Vagina (tissue), 2 donors: ENCODE data around the gene ASCC3. TPM values are rescaled to one million over a fixed set of nuclear protein-coding genes. Genes with fewer than 3 reads are reported as not detected.
"Not testable (repeated sequence)": the region's sequence is repeated elsewhere in the genome, so short reads cannot be mapped to it uniquely, and the experiment has no call there.

Experiments
- DNase-seq, 2 donors: peaks; one replicate each; pipeline ENCODE4 v3.0.0-alpha.2; 2017; ENCODE audit errors: extremely low spot score in 2 of 2
- H3K27ac ChIP-seq: fragments of 200-600 bp; sonication (generic); one replicate; pipeline ENCODE4 v1.5.1; 2019
- H3K27me3 ChIP-seq: fragments of 200-600 bp; sonication (generic); one replicate; pipeline ENCODE4 v1.5.1; 2019
- H3K36me3 ChIP-seq, 2 donors: fragments of 200-600 bp; sonication (generic); one replicate each; pipeline ENCODE4 v1.5.1; 2017 to 2019
- H3K4me1 ChIP-seq: fragments of 200-600 bp; sonication (generic); one replicate; pipeline ENCODE4 v1.5.1; 2019
- H3K4me3 ChIP-seq, 2 donors: fragments of 200-600 bp; sonication (generic); 1 replicate in 1 of 2; 2 replicates in 1 of 2; pipeline ENCODE4 v1.5.1; 2016 to 2019
- H3K9me3 ChIP-seq: fragments of 200-600 bp; sonication (generic); one replicate; pipeline ENCODE4 v1.5.1; 2019
- POLR2A ChIP-seq, 2 donors: fragments of 450-650 bp; IDR thresholded peaks; one replicate each; pipeline ENCODE4 v1.6.1; 2017; ENCODE audit warnings: antibody characterized with exemption in 2 of 2, mild to moderate bottlenecking in 2 of 2, moderate library complexity in 2 of 2
- POLR2AphosphoS5 ChIP-seq, 2 donors: sonication (generic); formaldehyde crosslinking; IDR thresholded peaks; one replicate each; pipeline ENCODE4 v1.9.0; 2017; ENCODE audit warnings: antibody characterized with exemption in 2 of 2, mild to moderate bottlenecking in 2 of 2, low read depth in 1 of 2; ENCODE audit not compliant: insufficient read depth in 1 of 2
- intact Hi-C: fragments of 100-400 bp; cut with DNase I; formaldehyde crosslinking; loops from one replicate; pipeline ENCODE4 v1.15.1; 2023
- total RNA-seq: library from RNA; depleted of rRNA; stranded (reverse); fragments of >200 nt; gene quantifications from one replicate; pipeline ENCODE4 v1.2.3, GENCODE V29; 2016
- TF ChIP-seq, protein P1 (sequence below), 3 experiments: fragments of 450-650 bp in 2 of 3; fragments of 200-600 bp in 1 of 3; sonication (generic) in 1 of 3; IDR thresholded peaks; one replicate each; pipeline ENCODE4 v1.5.1; 2017 to 2019; ENCODE audit warnings: antibody characterized with exemption in 3 of 3, mild to moderate bottlenecking in 2 of 3, moderate library complexity in 2 of 3

ASCC3 gene
- total RNA-seq, 1 donor from 2014 or later: 44.7 TPM

GRCh38 chr6:100774681-100775080, 106.4 kb downstream of the ASCC3 start:
- Histone ChIP-seq H3K27me3 (no peaks in the 10 kb centered on the region), H3K9me3 (no peaks in the 10 kb centered on the region), H3K4me1 (no peaks in the 10 kb centered on the region), H3K4me3 (no peak overlapping the region), H3K27ac (no peak overlapping the region), H3K36me3 (no peaks in the 10 kb centered on the region)
- intact Hi-C loops: no loop called here
- TF ChIP-seq POLR2AphosphoS5 (IDR thresholded peaks at IDR 0.05; ENCODE audit: insufficient read depth in 1 of 2, low read depth in 1 of 2) (no peak), POLR2A (IDR thresholded peaks at IDR 0.05) (no peak)
- TF ChIP-seq, protein P1, sequence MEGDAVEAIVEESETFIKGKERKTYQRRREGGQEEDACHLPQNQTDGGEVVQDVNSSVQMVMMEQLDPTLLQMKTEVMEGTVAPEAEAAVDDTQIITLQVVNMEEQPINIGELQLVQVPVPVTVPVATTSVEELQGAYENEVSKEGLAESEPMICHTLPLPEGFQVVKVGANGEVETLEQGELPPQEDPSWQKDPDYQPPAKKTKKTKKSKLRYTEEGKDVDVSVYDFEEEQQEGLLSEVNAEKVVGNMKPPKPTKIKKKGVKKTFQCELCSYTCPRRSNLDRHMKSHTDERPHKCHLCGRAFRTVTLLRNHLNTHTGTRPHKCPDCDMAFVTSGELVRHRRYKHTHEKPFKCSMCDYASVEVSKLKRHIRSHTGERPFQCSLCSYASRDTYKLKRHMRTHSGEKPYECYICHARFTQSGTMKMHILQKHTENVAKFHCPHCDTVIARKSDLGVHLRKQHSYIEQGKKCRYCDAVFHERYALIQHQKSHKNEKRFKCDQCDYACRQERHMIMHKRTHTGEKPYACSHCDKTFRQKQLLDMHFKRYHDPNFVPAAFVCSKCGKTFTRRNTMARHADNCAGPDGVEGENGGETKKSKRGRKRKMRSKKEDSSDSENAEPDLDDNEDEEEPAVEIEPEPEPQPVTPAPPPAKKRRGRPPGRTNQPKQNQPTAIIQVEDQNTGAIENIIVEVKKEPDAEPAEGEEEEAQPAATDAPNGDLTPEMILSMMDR (IDR thresholded peaks at IDR 0.05): no peak
- no peak for DNase-seq

GRCh38 chr6:100768816-100769351, 112.2 kb downstream of the ASCC3 start:
- intact Hi-C loops: no loop called here
- no peak overlapping the region for H3K27ac ChIP-seq
- no peaks in the 10 kb centered on the region for H3K4me1 ChIP-seq
- no peaks in the 10 kb centered on the region for H3K9me3 ChIP-seq
- no peak overlapping the region for H3K4me3 ChIP-seq
- peaks cover 0 to 13% of the 10 kb centered on the region in 2 donors for H3K36me3 ChIP-seq
- H3K27me3 ChIP-seq: no peaks in the 10 kb centered on the region
- TF ChIP-seq, protein P1 (IDR thresholded peaks at IDR 0.05): no peak
- no peak for TF ChIP-seq POLR2AphosphoS5 (IDR thresholded peaks at IDR 0.05; ENCODE audit: insufficient read depth in 1 of 2, low read depth in 1 of 2)
- no peak for TF ChIP-seq POLR2A (IDR thresholded peaks at IDR 0.05)
- DNase-seq: no peak

GRCh38 chr6:100763617-100764241, 117.4 kb downstream of the ASCC3 start:
- Histone ChIP-seq H3K4me3 (no peak overlapping the region), H3K9me3 (no peaks in the 10 kb centered on the region), H3K4me1 (no peaks in the 10 kb centered on the region), H3K27ac (no peak overlapping the region), H3K36me3 (peaks cover 0 to 30% of the 10 kb centered on the region in 2 donors), H3K27me3 (no peaks in the 10 kb centered on the region)
- TF ChIP-seq POLR2AphosphoS5 (IDR thresholded peaks at IDR 0.05; ENCODE audit: insufficient read depth in 1 of 2, low read depth in 1 of 2) (no peak), POLR2A (IDR thresholded peaks at IDR 0.05) (no peak)
- TF ChIP-seq, protein P1 (IDR thresholded peaks at IDR 0.05): no peak
- intact Hi-C loops: no loop called here
- DNase-seq: no peak

DNA sequence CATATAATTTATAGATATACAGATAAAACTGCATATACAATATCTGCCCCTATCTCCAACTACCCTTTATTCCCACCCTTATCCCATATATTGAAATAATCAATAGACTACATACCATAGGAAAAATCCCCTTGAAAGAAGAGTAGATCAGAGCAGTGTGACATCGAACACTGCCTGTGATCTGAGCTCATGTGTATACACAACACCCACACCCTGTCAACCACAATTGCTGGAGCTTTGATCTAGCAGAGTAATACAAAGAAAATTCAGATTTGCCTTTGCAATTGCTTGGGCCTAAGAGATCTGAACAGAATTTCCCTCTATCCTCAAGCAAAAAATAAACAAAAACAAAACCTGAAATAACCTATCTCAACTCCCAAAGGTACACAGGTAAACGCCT, 119.3 kb downstream of the ASCC3 start:
- intact Hi-C loops: no loop called here
- TF ChIP-seq POLR2AphosphoS5 (IDR thresholded peaks at IDR 0.05; ENCODE audit: insufficient read depth in 1 of 2, low read depth in 1 of 2) (no peak), POLR2A (IDR thresholded peaks at IDR 0.05) (no peak)
- TF ChIP-seq, protein P1 (IDR thresholded peaks at IDR 0.05): no peak
- DNase-seq: no peak
- H3K27ac ChIP-seq: no peak overlapping the region
- H3K36me3 ChIP-seq: peaks cover 0 to 27% of the 10 kb centered on the region in 2 donors
- no peaks in the 10 kb centered on the region for H3K9me3 ChIP-seq
- no peaks in the 10 kb centered on the region for H3K27me3 ChIP-seq
- no peak overlapping the region for H3K4me3 ChIP-seq
- H3K4me1 ChIP-seq: no peaks in the 10 kb centered on the region

DNA sequence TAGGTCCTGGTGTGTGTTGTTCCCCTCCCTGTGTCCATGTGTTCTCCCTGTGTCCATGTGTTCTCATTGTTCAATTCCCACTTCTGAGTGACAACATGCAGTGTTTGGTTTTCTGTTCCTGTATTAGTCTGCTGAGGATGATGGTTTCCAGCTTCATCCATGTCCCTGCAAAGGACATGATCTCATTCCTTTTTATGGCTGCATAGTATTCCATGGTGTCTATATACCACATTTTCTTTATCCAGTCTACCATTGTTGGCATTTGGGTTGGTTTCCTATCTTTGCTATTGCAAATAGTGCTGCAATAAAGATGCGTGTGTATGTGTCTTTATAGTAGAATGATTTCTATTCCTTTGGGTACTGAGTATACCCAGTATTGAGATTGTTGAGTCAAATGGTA, 122.7 kb downstream of the ASCC3 start:
- H3K9me3 ChIP-seq, H3K4me3 ChIP-seq, H3K4me1 ChIP-seq, DNase-seq, intact Hi-C loops, H3K27ac ChIP-seq, H3K27me3 ChIP-seq: not testable (repeated sequence)
- peaks cover 0 to 12% of the 10 kb centered on the region in 2 donors for H3K36me3 ChIP-seq
